SU-DHL-6 (cell line): ENCODE data around the gene ZNF286A.

ENCODE experiments used
- H2AFZ ChIP-seq: fragments of 200-600 bp; sonication (generic); 2 replicates; pipeline ENCODE4 v1.6.1; 2014; ENCODE audit warnings: low read depth, mild to moderate bottlenecking, moderate library complexity, mixed read lengths, antibody characterized with exemption, low read length; ENCODE audit not compliant: severe bottlenecking
- H3F3A ChIP-seq: fragments of 200-600 bp; shearing (Covaris generic); 2 replicates; pipeline ENCODE4 v1.6.0; 2016; ENCODE audit warnings: antibody characterized with exemption, mild to moderate bottlenecking; ENCODE audit not compliant: insufficient read depth
- H3K27ac ChIP-seq: fragments of 200-600 bp; sonication (generic); 2 replicates; pipeline ENCODE4 v1.5.1; 2016; ENCODE audit warnings: low read depth, mild to moderate bottlenecking, low read length, moderate library complexity, mixed read lengths
- H3K27me3 ChIP-seq: fragments of 200-600 bp; sonication (generic), shearing (Covaris generic); 2 replicates; pipeline ENCODE4 v1.6.0; 2014; ENCODE audit warnings: mild to moderate bottlenecking, low read length
- H3K36me3 ChIP-seq: fragments of 200-600 bp; sonication (generic); 2 replicates; pipeline ENCODE4 v1.6.1; 2014; ENCODE audit warnings: mild to moderate bottlenecking, low read length, mixed read lengths
- H3K4me2 ChIP-seq: fragments of 300-600, 200-600 bp; shearing (Covaris generic), sonication (generic); 2 replicates; pipeline ENCODE4 v1.6.0; 2014; ENCODE audit warnings: low read length, low read depth, mild to moderate bottlenecking; ENCODE audit not compliant: poor library complexity, severe bottlenecking
- H3K4me3 ChIP-seq: fragments of 200-600 bp; sonication (generic); 2 replicates; pipeline ENCODE4 v1.5.1; 2014; ENCODE audit warnings: antibody characterized with exemption, low read length, mild to moderate bottlenecking, mixed read lengths; ENCODE audit not compliant: insufficient read depth, poor library complexity, severe bottlenecking
- H3K79me2 ChIP-seq: fragments of 200-600 bp; sonication (generic); 2 replicates; pipeline ENCODE4 v1.6.1; 2014; ENCODE audit warnings: mild to moderate bottlenecking, low read length, moderate library complexity; ENCODE audit not compliant: insufficient read depth
- H3K9ac ChIP-seq: fragments of 200-600 bp; sonication (generic); 2 replicates; pipeline ENCODE4 v1.7.0; 2014; ENCODE audit warnings: mild to moderate bottlenecking, low read length
- H3K9me2 ChIP-seq: fragments of 200-600 bp; sonication (generic); replicated peaks from 2 replicates; pipeline ENCODE4 v1.6.1; 2014; ENCODE audit warnings: low read length; ENCODE audit not compliant: insufficient read depth
- H3K9me3 ChIP-seq: fragments of 200-600 bp; sonication (generic); 2 replicates; pipeline ENCODE4 v1.6.1; 2014; ENCODE audit warnings: low read length, mixed read lengths; ENCODE audit not compliant: insufficient read depth
- H4K20me1 ChIP-seq: fragments of 200-600 bp; sonication (generic); 2 replicates; pipeline ENCODE4 v1.6.1; 2014; ENCODE audit warnings: low read depth, mild to moderate bottlenecking, antibody characterized with exemption, low read length, moderate library complexity, mixed read lengths
- CTCF ChIP-seq: fragments of 200-600 bp; sonication (generic); IDR thresholded peaks from one replicate; pipeline ENCODE4 v1.5.1; 2017; ENCODE audit warnings: antibody characterized with exemption, mild to moderate bottlenecking, low read length, moderate library complexity; ENCODE audit not compliant: insufficient read depth, poor library complexity, severe bottlenecking
- EZH2phosphoT487 ChIP-seq: fragments of 200-600 bp; sonication (generic), shearing (Covaris generic); conservative IDR thresholded peaks from 2 replicates; pipeline ENCODE4 v1.6.1; 2018; ENCODE audit warnings: mild to moderate bottlenecking, antibody characterized with exemption, low read length, moderate library complexity, mixed read lengths

ZNF286A gene

GRCh38 chr17:15660077-15660476 is 39.5 kb upstream of the ZNF286A start:
- Histone ChIP-seq H3K79me2 (no peaks in the 10 kb centered on the region), H3K36me3 (no peaks in the 10 kb centered on the region), H3K27ac (no peak overlapping the region), H2AFZ (no peak overlapping the region), H3K9me2 (no peaks in the 10 kb centered on the region), H3K9ac (no peak overlapping the region), H3K27me3 (no peaks in the 10 kb centered on the region), H3K4me2 (no peak overlapping the region), H3K4me3 (no peak overlapping the region), H3K9me3 (no peaks in the 10 kb centered on the region), H3F3A (no peaks in the 10 kb centered on the region), H4K20me1 (no peaks in the 10 kb centered on the region)
- TF ChIP-seq CTCF (no peak), EZH2phosphoT487 (no peak)

GRCh38 chr17:15662681-15663080 is 36.9 kb upstream of the ZNF286A start:
- H3K36me3 ChIP-seq, result no peaks in the 10 kb centered on the region
- no peaks in the 10 kb centered on the region for H3K9me3 ChIP-seq
- TF ChIP-seq EZH2phosphoT487, result no peak
- no peak for TF ChIP-seq CTCF
- no peaks in the 10 kb centered on the region for H3K79me2 ChIP-seq
- no peak overlapping the region for H2AFZ ChIP-seq
- no peak overlapping the region for H3K4me2 ChIP-seq
- no peaks in the 10 kb centered on the region for H3K9me2 ChIP-seq
- no peak overlapping the region for H3K4me3 ChIP-seq
- no peaks in the 10 kb centered on the region for H3F3A ChIP-seq
- H3K27me3 ChIP-seq, result no peaks in the 10 kb centered on the region
- H3K9ac ChIP-seq, result no peak overlapping the region
- H4K20me1 ChIP-seq, result no peaks in the 10 kb centered on the region
- H3K27ac ChIP-seq, result no peak overlapping the region

- Histone ChIP-seq H3K27ac (no peak overlapping the region), H4K20me1 (no peaks in the 10 kb centered on the region), H2AFZ (no peak overlapping the region), H3K36me3 (no peaks in the 10 kb centered on the region), H3K9me2 (no peaks in the 10 kb centered on the region), H3K9me3 (no peaks in the 10 kb centered on the region), H3K4me2 (no peak overlapping the region), H3K27me3 (no peaks in the 10 kb centered on the region), H3F3A (no peaks in the 10 kb centered on the region), H3K79me2 (no peaks in the 10 kb centered on the region), H3K9ac (no peak overlapping the region), H3K4me3 (no peak overlapping the region)
- TF ChIP-seq EZH2phosphoT487 (no peak), CTCF (no peak)
Observed at GRCh38 chr17:15663176-15663575, 36.4 kb upstream of the ZNF286A start.
